H1 (cell line): Measurements from ENCODE around the gene STK11IP. TPM values are rescaled to one million over a fixed set of nuclear protein-coding genes. Genes with fewer than 3 reads are reported as not detected.
A peak's percentile ranks its signal among the peaks of the same experiment; 100 is the strongest.

Experiments used
- CTCF ChIA-PET: fragments of 300-600 bp; sonication (Branson Sonifier 250); formaldehyde crosslinking; loops from one replicate; lab custom pipeline; 2021; ENCODE audit not compliant: partially characterized antibody; lab: Charles Lee
- POLR2A ChIA-PET: fragments of 300-600 bp; sonication (Branson Sonifier 250); formaldehyde crosslinking; loops from one replicate; lab custom pipeline; 2021; ENCODE audit warnings: inconsistent platforms; ENCODE audit not compliant: partially characterized antibody; lab: Charles Lee
- DNase-seq, 2 experiments: peaks; one replicate each; pipeline versions ENCODE4 v3.0.0 to v3.0.0-alpha.2; 2010 to 2022; ENCODE audit warnings: low spot score in 2 of 2, low read depth in 1 of 2, mixed read lengths in 1 of 2
- FAIRE-seq: peaks from 2 replicates; lab custom pipeline; 2011; peaks lifted over from hg19 to GRCh38; lab: Jason Lieb, UNC
- H2AFZ ChIP-seq: 2 replicates; pipeline ENCODE4 v1.8.1; 2012; ENCODE audit warnings: low read length, inconsistent platforms
- H2AK5ac ChIP-seq: 2 replicates; pipeline ENCODE4 v1.6.1; 2013; ENCODE audit warnings: low read depth, low read length
- H2BK120ac ChIP-seq: replicated peaks from 2 replicates; pipeline ENCODE3; 2013; ENCODE audit warnings: low read depth, low read length, inconsistent platforms
- H2BK12ac ChIP-seq: 2 replicates; pipeline ENCODE4 v1.6.1; 2013; ENCODE audit warnings: low read depth, low read length
- H2BK15ac ChIP-seq: 2 replicates; pipeline ENCODE4 v1.6.1; 2013; ENCODE audit warnings: low read length
- H2BK20ac ChIP-seq: 2 replicates; pipeline ENCODE4 v1.6.1; 2013; ENCODE audit warnings: low read length
- H2BK5ac ChIP-seq: 2 replicates; pipeline ENCODE4 v1.6.1; 2013; ENCODE audit warnings: low read depth, low read length
- H3K14ac ChIP-seq: 2 replicates; pipeline ENCODE4 v1.6.1; 2013; ENCODE audit warnings: inconsistent platforms; ENCODE audit not compliant: insufficient read length
- H3K18ac ChIP-seq: 2 replicates; pipeline ENCODE4 v1.6.1; 2013; ENCODE audit warnings: low read length; ENCODE audit errors: extremely low read depth
- H3K23ac ChIP-seq: 2 replicates; pipeline ENCODE4 v1.6.1; 2013; ENCODE audit warnings: inconsistent platforms; ENCODE audit not compliant: insufficient read length
- H3K23me2 ChIP-seq: 2 replicates; pipeline ENCODE4 v1.6.1; 2013; ENCODE audit warnings: low read depth, low read length
- H3K27ac ChIP-seq: 2 replicates; pipeline ENCODE4 v1.6.1; 2011; ENCODE audit warnings: low read depth, low read length, inconsistent platforms
- H3K27me3 ChIP-seq, 4 experiments: replicated peaks in 1 of 4; 1 replicate in 1 of 4; 2 replicates in 3 of 4; pipeline versions ENCODE4 v1.6.1 to v1.8.1; 2011 to 2013; ENCODE audit warnings: low read length in 3 of 4, mild to moderate bottlenecking in 3 of 4, inconsistent platforms in 2 of 4, mixed read lengths in 2 of 4, moderate library complexity in 1 of 4; ENCODE audit not compliant: control insufficient read depth in 3 of 4, insufficient read depth in 3 of 4; ENCODE audit errors: extremely low read depth in 1 of 4
- H3K36me3 ChIP-seq, 4 experiments: 2 replicates each; pipeline versions ENCODE4 v1.6.1 to v1.8.1; 2011 to 2013; ENCODE audit warnings: mild to moderate bottlenecking in 4 of 4, low read length in 3 of 4, moderate library complexity in 2 of 4, control low read depth in 1 of 4, inconsistent platforms in 1 of 4; ENCODE audit not compliant: insufficient read depth in 4 of 4, control insufficient read depth in 2 of 4
- H3K4ac ChIP-seq: replicated peaks from 2 replicates; pipeline ENCODE3; 2013; ENCODE audit warnings: low read length, low read depth, mixed read lengths, inconsistent platforms; ENCODE audit not compliant: insufficient read length
- H3K4me1 ChIP-seq, 4 experiments: replicated peaks in 1 of 4; 1 replicate in 1 of 4; 2 replicates in 3 of 4; pipeline versions ENCODE4 v1.6.1 to v1.8.1; 2011 to 2013; ENCODE audit warnings: low read length in 3 of 4, inconsistent platforms in 2 of 4, mixed read lengths in 1 of 4; ENCODE audit not compliant: insufficient read depth in 4 of 4, control insufficient read depth in 3 of 4
- H3K4me2 ChIP-seq, 2 experiments: 2 replicates each; pipeline versions ENCODE4 v1.6.1 to v1.8.1; 2011 to 2013; ENCODE audit warnings: low read depth in 2 of 2, low read length in 2 of 2, control low read depth in 1 of 2, inconsistent platforms in 1 of 2, mild to moderate bottlenecking in 1 of 2; ENCODE audit not compliant: insufficient read depth in 1 of 2
- H3K4me3 ChIP-seq, 4 experiments: fragments of 200-600, 300-600 bp in 1 of 4; sonication (generic), shearing (Covaris generic), sonication (Bioruptor Twin) in 1 of 4; 2 replicates each; pipeline versions ENCODE4 v1.5.1 to v1.8.1; 2011 to 2016; ENCODE audit warnings: low read length in 4 of 4, low read depth in 3 of 4, control low read depth in 2 of 4, inconsistent platforms in 2 of 4, mild to moderate bottlenecking in 2 of 4, mixed read lengths in 1 of 4, moderate library complexity in 1 of 4; ENCODE audit not compliant: insufficient read depth in 2 of 4; ENCODE audit errors: extremely low read depth in 1 of 4
- H3K56ac ChIP-seq: replicated peaks from 2 replicates; pipeline ENCODE3; 2013; ENCODE audit warnings: low read depth, mild to moderate bottlenecking, mixed read lengths, low read length, inconsistent platforms; ENCODE audit not compliant: insufficient read length
- H3K79me1 ChIP-seq: 2 replicates; pipeline ENCODE4 v1.6.1; 2013; ENCODE audit warnings: low read depth, low read length, control low read depth
- H3K79me2 ChIP-seq, 2 experiments: 2 replicates each; pipeline versions ENCODE4 v1.6.1 to v1.8.1; 2012 to 2013; ENCODE audit warnings: low read length in 2 of 2, mild to moderate bottlenecking in 2 of 2, inconsistent platforms in 1 of 2; ENCODE audit not compliant: insufficient read depth in 2 of 2, control insufficient read depth in 1 of 2
- H3K9ac ChIP-seq, 4 experiments: replicated peaks in 1 of 4; 1 replicate in 1 of 4; 2 replicates in 3 of 4; pipeline versions ENCODE4 v1.6.1 to v1.8.1; 2011 to 2013; ENCODE audit warnings: low read depth in 3 of 4, low read length in 3 of 4, control low read depth in 2 of 4, mild to moderate bottlenecking in 2 of 4, moderate library complexity in 2 of 4, inconsistent platforms in 1 of 4; ENCODE audit errors: extremely low read depth in 1 of 4
- H3K9me3 ChIP-seq, 2 experiments: 2 replicates each; pipeline versions ENCODE4 v1.6.1 to v1.8.1; 2012 to 2013; ENCODE audit warnings: mild to moderate bottlenecking in 2 of 2, moderate library complexity in 2 of 2, control low read depth in 1 of 2, inconsistent platforms in 1 of 2, low read depth in 1 of 2, low read length in 1 of 2, mixed read lengths in 1 of 2; ENCODE audit not compliant: insufficient read depth in 2 of 2
- H4K20me1 ChIP-seq, 2 experiments: replicated peaks in 1 of 2; 2 replicates each; pipeline versions ENCODE3 to v1.8.1; 2011 to 2013; ENCODE audit warnings: inconsistent platforms in 2 of 2, low read length in 2 of 2, mild to moderate bottlenecking in 1 of 2; ENCODE audit not compliant: insufficient read depth in 2 of 2, control insufficient read depth in 1 of 2
- H4K5ac ChIP-seq: 2 replicates; pipeline ENCODE4 v1.6.1; 2013; ENCODE audit warnings: low read length, low read depth, mixed read lengths, inconsistent platforms; ENCODE audit not compliant: insufficient read length
- H4K8ac ChIP-seq: 2 replicates; pipeline ENCODE4 v1.8.0; 2013; ENCODE audit warnings: mild to moderate bottlenecking, moderate library complexity, low read length, inconsistent platforms; ENCODE audit not compliant: insufficient read depth; ENCODE audit errors: extremely low read depth
- H4K91ac ChIP-seq: replicated peaks from 2 replicates; pipeline ENCODE3; 2013; ENCODE audit warnings: low read length, mixed read lengths, inconsistent platforms; ENCODE audit not compliant: insufficient read length
- BCL11A ChIP-seq, 2 experiments: IDR thresholded peaks; one replicate each; pipeline ENCODE4 v1.6.1; 2011; ENCODE audit warnings: low read depth in 2 of 2, low read length in 2 of 2, mild to moderate bottlenecking in 2 of 2
- EGR1 ChIP-seq: IDR thresholded peaks from 2 replicates; pipeline ENCODE4 v1.6.1; 2011; ENCODE audit warnings: low read depth, low read length, borderline replicate concordance
- SP1 ChIP-seq: IDR thresholded peaks from 2 replicates; pipeline ENCODE4 v1.6.1; 2011; ENCODE audit warnings: low read depth, low read length
- SP2 ChIP-seq: IDR thresholded peaks from 2 replicates; pipeline ENCODE4 v1.6.1; 2012; ENCODE audit warnings: mild to moderate bottlenecking, low read length, inconsistent platforms
- WGBS, 2 experiments: shearing (Covaris generic) in 1 of 2; methylation state at CpG; one replicate each; pipeline versions ENCODE4 v1.1.6 to v1.1.7; 2013 to 2015; ENCODE audit warnings: low lambda C conversion rate in 2 of 2, mixed read lengths in 2 of 2, inconsistent platforms in 1 of 2, low coverage in 1 of 2, missing lambda C conversion rate in 1 of 2; ENCODE audit not compliant: insufficient replicate concordance in 2 of 2, insufficient coverage in 1 of 2, insufficient read length in 1 of 2; ENCODE audit errors: extremely low coverage in 1 of 2, missing lambda C conversion rate in 1 of 2; 5-methylcytosine and 5-hydroxymethylcytosine counted together
- polyA plus RNA-seq, 7 experiments: library from polyadenylated mRNA; depleted of rRNA in 3 of 7; stranded (reverse) in 5 of 7; unstranded in 2 of 7; fragments of >200 nt in 5 of 7; fragments of 200-250 nt in 2 of 7; gene quantifications; 1 replicate in 5 of 7; 2 replicates in 1 of 7; 4 replicates in 1 of 7; pipeline versions ENCODE4 v1.2.1 to v1.2.3, GENCODE V29; 2011 to 2013; ENCODE audit warnings: missing spikeins in 2 of 7, mixed read lengths in 2 of 7
- total RNA-seq: library from RNA; stranded (reverse); fragmentation: NEBNext Ultra II Directional; extraction: Animal tissue kit (Norgen Biotek cat#: 25700); gene quantifications from 2 replicates; pipeline ENCODE4 v1.2.1, GENCODE V29; 2021

Gene STK11IP
- total and polyA plus RNA-seq, 2 of the 8 experiments (the other 6 are each of a cell fraction or from before 2014, with no cell fraction given) = 18.5 to 29.6 TPM

GRCh38 chr2:219643788-219644398 lies 46.2 kb downstream of the STK11IP start:
- CTCF ChIA-PET = interaction anchor here (0.7 to 22.0 kb wide), 25 partner anchors 10 to 152 kb away, joined by 3 to 356 read pairs (median 6); partner anchors contain the start of genes CHPF, INHA, OBSL1 and TMEM198
- no peak overlapping the region for H3K56ac ChIP-seq
- no peak for FAIRE-seq

More at GRCh38 chr2:219643788-219644398, 46.2 kb downstream of the STK11IP start:
- peaks cover 0 to 6% (median 2%) of the 10 kb centered on the region in 4 experiments; a peak in 5 of 7 replicates for H3K4me1 ChIP-seq
- H2AFZ ChIP-seq = no peak overlapping the region
- H2BK12ac ChIP-seq = no peak overlapping the region
- peaks cover 0 to 6% (median 3%) of the 10 kb centered on the region in 4 experiments; a peak in 5 of 7 replicates for H3K27me3 ChIP-seq
- no peak overlapping the region for H3K9ac ChIP-seq
- H2BK5ac ChIP-seq = peak overlapping the region; percentile 28; the same call in 1 of the 2 replicates
- no peaks in the 10 kb centered on the region for H3K79me1 ChIP-seq
- no peak overlapping the region for H4K8ac ChIP-seq
- no peaks in the 10 kb centered on the region for H3K36me3 ChIP-seq
- H3K27ac ChIP-seq = no peak overlapping the region
- no peak for DNase-seq
- H3K23ac ChIP-seq = no peak overlapping the region
- H3K4me3 ChIP-seq = no peak overlapping the region
- H3K4me2 ChIP-seq = no peak overlapping the region
- H3K18ac ChIP-seq = no peak overlapping the region
- H3K23me2 ChIP-seq = no peaks in the 10 kb centered on the region
- no peak overlapping the region for H2BK120ac ChIP-seq
- no peaks in the 10 kb centered on the region for H4K20me1 ChIP-seq
- H2BK15ac ChIP-seq = no peak overlapping the region
- TF ChIP-seq SP2 = peak; percentile 17; the same call in 1 of the 2 replicates
- no peak for TF ChIP-seq BCL11A (IDR thresholded peaks at IDR 0.05; ENCODE audit: low read depth in 2 of 2, low read length in 2 of 2)
- no peak for TF ChIP-seq EGR1
- peak; percentile 38; the same call in 1 of the 2 replicates for TF ChIP-seq SP1
- no peak overlapping the region for H2AK5ac ChIP-seq
- no peaks in the 10 kb centered on the region for H3K9me3 ChIP-seq
- H2BK20ac ChIP-seq = no peak overlapping the region
- no peak overlapping the region for H4K5ac ChIP-seq
- WGBS, 2 experiments = 93% methylated on average over 14 of the region's 14 CpGs; no CpG with 5 or more reads in 1 of the 2 experiments
- POLR2A ChIA-PET = interaction anchor here (1.1 to 1.9 kb wide), 3 partner anchors 11 to 45 kb away, joined by 3 to 12 read pairs (median 4); no protein-coding TSS in a partner anchor
- H3K4ac ChIP-seq = no peak overlapping the region
- peak overlapping the region; percentile 61 for H4K91ac ChIP-seq
- H3K14ac ChIP-seq = no peak overlapping the region
- H3K79me2 ChIP-seq = no peaks in the 10 kb centered on the region
